H1 (cell line): ENCODE measurements around the gene TMEM135. TPM values are rescaled to one million over a fixed set of nuclear protein-coding genes. Genes with fewer than 3 reads are reported as not detected.

Source experiments
- CTCF ChIA-PET: fragments of 300-600 bp; sonication (Branson Sonifier 250); formaldehyde crosslinking; loops from one replicate; lab custom pipeline; 2021; ENCODE audit not compliant: partially characterized antibody; lab: Charles Lee
- POLR2A ChIA-PET: fragments of 300-600 bp; sonication (Branson Sonifier 250); formaldehyde crosslinking; loops from one replicate; lab custom pipeline; 2021; ENCODE audit warnings: inconsistent platforms; ENCODE audit not compliant: partially characterized antibody; lab: Charles Lee
- DNase-seq, 2 experiments: peaks; one replicate each; pipeline versions ENCODE4 v3.0.0 to v3.0.0-alpha.2; 2010 to 2022; ENCODE audit warnings: low spot score in 2 of 2, low read depth in 1 of 2, mixed read lengths in 1 of 2
- FAIRE-seq: peaks from 2 replicates; lab custom pipeline; 2011; peaks lifted over from hg19 to GRCh38; lab: Jason Lieb, UNC
- H2AFZ ChIP-seq: 2 replicates; pipeline ENCODE4 v1.8.1; 2012; ENCODE audit warnings: low read length, inconsistent platforms
- H2AK5ac ChIP-seq: 2 replicates; pipeline ENCODE4 v1.6.1; 2013; ENCODE audit warnings: low read depth, low read length
- H2BK120ac ChIP-seq: replicated peaks from 2 replicates; pipeline ENCODE3; 2013; ENCODE audit warnings: low read depth, low read length, inconsistent platforms
- H2BK12ac ChIP-seq: 2 replicates; pipeline ENCODE4 v1.6.1; 2013; ENCODE audit warnings: low read depth, low read length
- H2BK15ac ChIP-seq: 2 replicates; pipeline ENCODE4 v1.6.1; 2013; ENCODE audit warnings: low read length
- H2BK20ac ChIP-seq: 2 replicates; pipeline ENCODE4 v1.6.1; 2013; ENCODE audit warnings: low read length
- H2BK5ac ChIP-seq: 2 replicates; pipeline ENCODE4 v1.6.1; 2013; ENCODE audit warnings: low read depth, low read length
- H3K14ac ChIP-seq: 2 replicates; pipeline ENCODE4 v1.6.1; 2013; ENCODE audit warnings: inconsistent platforms; ENCODE audit not compliant: insufficient read length
- H3K18ac ChIP-seq: 2 replicates; pipeline ENCODE4 v1.6.1; 2013; ENCODE audit warnings: low read length; ENCODE audit errors: extremely low read depth
- H3K23ac ChIP-seq: 2 replicates; pipeline ENCODE4 v1.6.1; 2013; ENCODE audit warnings: inconsistent platforms; ENCODE audit not compliant: insufficient read length
- H3K23me2 ChIP-seq: 2 replicates; pipeline ENCODE4 v1.6.1; 2013; ENCODE audit warnings: low read depth, low read length
- H3K27ac ChIP-seq: 2 replicates; pipeline ENCODE4 v1.6.1; 2011; ENCODE audit warnings: low read depth, low read length, inconsistent platforms
- H3K27me3 ChIP-seq, 4 experiments: replicated peaks in 1 of 4; 1 replicate in 1 of 4; 2 replicates in 3 of 4; pipeline versions ENCODE4 v1.6.1 to v1.8.1; 2011 to 2013; ENCODE audit warnings: low read length in 3 of 4, mild to moderate bottlenecking in 3 of 4, inconsistent platforms in 2 of 4, mixed read lengths in 2 of 4, moderate library complexity in 1 of 4; ENCODE audit not compliant: control insufficient read depth in 3 of 4, insufficient read depth in 3 of 4; ENCODE audit errors: extremely low read depth in 1 of 4
- H3K36me3 ChIP-seq, 4 experiments: 2 replicates each; pipeline versions ENCODE4 v1.6.1 to v1.8.1; 2011 to 2013; ENCODE audit warnings: mild to moderate bottlenecking in 4 of 4, low read length in 3 of 4, moderate library complexity in 2 of 4, control low read depth in 1 of 4, inconsistent platforms in 1 of 4; ENCODE audit not compliant: insufficient read depth in 4 of 4, control insufficient read depth in 2 of 4
- H3K4ac ChIP-seq: replicated peaks from 2 replicates; pipeline ENCODE3; 2013; ENCODE audit warnings: low read length, low read depth, mixed read lengths, inconsistent platforms; ENCODE audit not compliant: insufficient read length
- H3K4me1 ChIP-seq, 4 experiments: replicated peaks in 1 of 4; 1 replicate in 1 of 4; 2 replicates in 3 of 4; pipeline versions ENCODE4 v1.6.1 to v1.8.1; 2011 to 2013; ENCODE audit warnings: low read length in 3 of 4, inconsistent platforms in 2 of 4, mixed read lengths in 1 of 4; ENCODE audit not compliant: insufficient read depth in 4 of 4, control insufficient read depth in 3 of 4
- H3K4me2 ChIP-seq, 2 experiments: 2 replicates each; pipeline versions ENCODE4 v1.6.1 to v1.8.1; 2011 to 2013; ENCODE audit warnings: low read depth in 2 of 2, low read length in 2 of 2, control low read depth in 1 of 2, inconsistent platforms in 1 of 2, mild to moderate bottlenecking in 1 of 2; ENCODE audit not compliant: insufficient read depth in 1 of 2
- H3K4me3 ChIP-seq, 4 experiments: fragments of 200-600, 300-600 bp in 1 of 4; sonication (generic), shearing (Covaris generic), sonication (Bioruptor Twin) in 1 of 4; 2 replicates each; pipeline versions ENCODE4 v1.5.1 to v1.8.1; 2011 to 2016; ENCODE audit warnings: low read length in 4 of 4, low read depth in 3 of 4, control low read depth in 2 of 4, inconsistent platforms in 2 of 4, mild to moderate bottlenecking in 2 of 4, mixed read lengths in 1 of 4, moderate library complexity in 1 of 4; ENCODE audit not compliant: insufficient read depth in 2 of 4; ENCODE audit errors: extremely low read depth in 1 of 4
- H3K56ac ChIP-seq: replicated peaks from 2 replicates; pipeline ENCODE3; 2013; ENCODE audit warnings: low read depth, mild to moderate bottlenecking, mixed read lengths, low read length, inconsistent platforms; ENCODE audit not compliant: insufficient read length
- H3K79me1 ChIP-seq: 2 replicates; pipeline ENCODE4 v1.6.1; 2013; ENCODE audit warnings: low read depth, low read length, control low read depth
- H3K79me2 ChIP-seq, 2 experiments: 2 replicates each; pipeline versions ENCODE4 v1.6.1 to v1.8.1; 2012 to 2013; ENCODE audit warnings: low read length in 2 of 2, mild to moderate bottlenecking in 2 of 2, inconsistent platforms in 1 of 2; ENCODE audit not compliant: insufficient read depth in 2 of 2, control insufficient read depth in 1 of 2
- H3K9ac ChIP-seq, 4 experiments: replicated peaks in 1 of 4; 1 replicate in 1 of 4; 2 replicates in 3 of 4; pipeline versions ENCODE4 v1.6.1 to v1.8.1; 2011 to 2013; ENCODE audit warnings: low read depth in 3 of 4, low read length in 3 of 4, control low read depth in 2 of 4, mild to moderate bottlenecking in 2 of 4, moderate library complexity in 2 of 4, inconsistent platforms in 1 of 4; ENCODE audit errors: extremely low read depth in 1 of 4
- H3K9me3 ChIP-seq, 2 experiments: 2 replicates each; pipeline versions ENCODE4 v1.6.1 to v1.8.1; 2012 to 2013; ENCODE audit warnings: mild to moderate bottlenecking in 2 of 2, moderate library complexity in 2 of 2, control low read depth in 1 of 2, inconsistent platforms in 1 of 2, low read depth in 1 of 2, low read length in 1 of 2, mixed read lengths in 1 of 2; ENCODE audit not compliant: insufficient read depth in 2 of 2
- H4K20me1 ChIP-seq, 2 experiments: replicated peaks in 1 of 2; 2 replicates each; pipeline versions ENCODE3 to v1.8.1; 2011 to 2013; ENCODE audit warnings: inconsistent platforms in 2 of 2, low read length in 2 of 2, mild to moderate bottlenecking in 1 of 2; ENCODE audit not compliant: insufficient read depth in 2 of 2, control insufficient read depth in 1 of 2
- H4K5ac ChIP-seq: 2 replicates; pipeline ENCODE4 v1.6.1; 2013; ENCODE audit warnings: low read length, low read depth, mixed read lengths, inconsistent platforms; ENCODE audit not compliant: insufficient read length
- H4K8ac ChIP-seq: 2 replicates; pipeline ENCODE4 v1.8.0; 2013; ENCODE audit warnings: mild to moderate bottlenecking, moderate library complexity, low read length, inconsistent platforms; ENCODE audit not compliant: insufficient read depth; ENCODE audit errors: extremely low read depth
- H4K91ac ChIP-seq: replicated peaks from 2 replicates; pipeline ENCODE3; 2013; ENCODE audit warnings: low read length, mixed read lengths, inconsistent platforms; ENCODE audit not compliant: insufficient read length
- TBP ChIP-seq: IDR thresholded peaks from 2 replicates; pipeline ENCODE4 v1.6.1; 2011; ENCODE audit warnings: low read depth, low read length, improper control_type of control experiment
- whole genome bisulfite sequencing, 2 experiments: shearing (Covaris generic) in 1 of 2; methylation state at CpG; one replicate each; pipeline versions ENCODE4 v1.1.6 to v1.1.7; 2013 to 2015; ENCODE audit warnings: low lambda C conversion rate in 2 of 2, mixed read lengths in 2 of 2, inconsistent platforms in 1 of 2, low coverage in 1 of 2, missing lambda C conversion rate in 1 of 2; ENCODE audit not compliant: insufficient replicate concordance in 2 of 2, insufficient coverage in 1 of 2, insufficient read length in 1 of 2; ENCODE audit errors: extremely low coverage in 1 of 2, missing lambda C conversion rate in 1 of 2; 5-methylcytosine and 5-hydroxymethylcytosine counted together
- polyA plus RNA-seq, 7 experiments: library from polyadenylated mRNA; depleted of rRNA in 3 of 7; stranded (reverse) in 5 of 7; unstranded in 2 of 7; fragments of >200 nt in 5 of 7; fragments of 200-250 nt in 2 of 7; gene quantifications; 1 replicate in 5 of 7; 2 replicates in 1 of 7; 4 replicates in 1 of 7; pipeline versions ENCODE4 v1.2.1 to v1.2.3, GENCODE V29; 2011 to 2013; ENCODE audit warnings: missing spikeins in 2 of 7, mixed read lengths in 2 of 7
- total RNA-seq: library from RNA; stranded (reverse); fragmentation: NEBNext Ultra II Directional; extraction: Animal tissue kit (Norgen Biotek cat#: 25700); gene quantifications from 2 replicates; pipeline ENCODE4 v1.2.1, GENCODE V29; 2021

Gene TMEM135
- total and polyA plus RNA-seq, 2 of the 8 experiments (the other 6 are each of a cell fraction or from before 2014, with no cell fraction given): 9.3 to 31.3 TPM

- Histone ChIP-seq H3K18ac (no peak overlapping the region), H3K9me3 (no peaks in the 10 kb centered on the region), H3K56ac (no peak overlapping the region), H2AK5ac (no peak overlapping the region), H2BK15ac (no peak overlapping the region), H3K14ac (no peak overlapping the region), H2BK5ac (no peak overlapping the region), H4K91ac (no peak overlapping the region), H3K79me2 (no peaks in the 10 kb centered on the region), H3K79me1 (no peaks in the 10 kb centered on the region), H3K36me3 (no peaks in the 10 kb centered on the region), H3K4ac (no peak overlapping the region), H3K27ac (no peak overlapping the region), H3K9ac (no peak overlapping the region), H2BK20ac (no peak overlapping the region), H4K8ac (no peak overlapping the region), H3K4me3 (no peak overlapping the region), H2BK120ac (no peak overlapping the region), H4K5ac (no peak overlapping the region), H2AFZ (no peak overlapping the region), H3K4me1 (peaks cover 0 to 9% (median 4%) of the 10 kb centered on the region in 4 experiments; a peak in 3 of 7 replicates), H3K27me3 (no peaks in the 10 kb centered on the region), H2BK12ac (no peak overlapping the region), H3K23me2 (no peaks in the 10 kb centered on the region), H3K23ac (no peak overlapping the region), H3K4me2 (no peak overlapping the region), H4K20me1 (peaks cover 0 to 1% of the 10 kb centered on the region in 2 experiments)
- ChIA-PET CTCF (interaction anchor here (0.7 to 1.3 kb wide), 2 partner anchors 47 to 114 kb away, joined by 3 read pairs; no protein-coding TSS in a partner anchor), POLR2A (no interaction called here)
- WGBS, 2 experiments: 24% methylated on average over 1 of the region's 1 CpG; no CpG with 5 or more reads in 1 of the 2 experiments
- no peak for TF ChIP-seq TBP
- FAIRE-seq (no peak), DNase-seq (no peak)
Observed at GRCh38 chr11:87307101-87307500, 269.4 kb downstream of the TMEM135 start.
